ENCODE measurements around the gene DIO3.
"Not testable (repeated sequence)": the region's sequence is repeated elsewhere in the genome, so short reads cannot be mapped to it uniquely, and the experiment has no call there.

Gene DIO3

GRCh38 chr14:101540481-101541462 is 20.5 kb upstream of the DIO3 start:
- in situ Hi-C loops (cut with MboI; ENCODE audit: low sequenced_read_pairs) = no loop called here

GRCh38 chr14:101542391-101542790 is 18.9 kb upstream of the DIO3 start:
- in situ Hi-C loops (cut with MboI; ENCODE audit: low sequenced_read_pairs) = no loop called here

- in situ Hi-C loops (cut with MboI; ENCODE audit: low sequenced_read_pairs) = no loop called here
Observed at GRCh38 chr14:101543814-101544213, 17.5 kb upstream of the DIO3 start.

- in situ Hi-C loops (cut with MboI; ENCODE audit: low sequenced_read_pairs) = no loop called here
Observed at GRCh38 chr14:101544550-101544949, 16.7 kb upstream of the DIO3 start.

GRCh38 chr14:101546706-101547105 is 14.6 kb upstream of the DIO3 start:
- in situ Hi-C loops (cut with MboI; ENCODE audit: low sequenced_read_pairs) = no loop called here

GRCh38 chr14:101547107-101547738 is 14.1 kb upstream of the DIO3 start:
- in situ Hi-C loops (cut with MboI; ENCODE audit: low sequenced_read_pairs) = no loop called here

GRCh38 chr14:101547961-101548669 is 13.2 kb upstream of the DIO3 start:
- in situ Hi-C loops (cut with MboI; ENCODE audit: low sequenced_read_pairs) = no loop called here

DNA sequence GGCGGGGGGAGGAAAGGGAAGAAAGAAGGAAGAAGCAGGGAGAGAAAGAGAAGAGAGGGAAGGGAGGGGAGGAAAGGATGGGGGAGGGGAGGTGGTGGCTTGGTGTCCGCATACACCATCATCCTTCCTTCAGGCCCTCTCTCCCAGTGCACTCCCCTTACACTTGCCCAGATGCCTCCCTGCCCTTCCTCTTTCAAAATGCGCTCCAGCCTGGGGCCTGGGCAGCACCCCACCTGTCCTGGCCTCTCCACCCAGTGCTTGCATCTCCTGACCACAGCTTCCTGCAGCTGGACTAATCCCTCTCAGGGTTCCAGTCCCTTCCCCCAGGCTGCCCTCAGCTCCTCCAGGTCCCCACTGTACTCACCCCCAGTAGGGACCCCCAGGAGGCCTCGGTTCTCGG is 12.6 kb upstream of the DIO3 start:
- in situ Hi-C loops (cut with MboI; ENCODE audit: low sequenced_read_pairs) = no loop called here

GRCh38 chr14:101549154-101549553 is 12.1 kb upstream of the DIO3 start:
- in situ Hi-C loops (cut with MboI; ENCODE audit: low sequenced_read_pairs) = no loop called here

DNA sequence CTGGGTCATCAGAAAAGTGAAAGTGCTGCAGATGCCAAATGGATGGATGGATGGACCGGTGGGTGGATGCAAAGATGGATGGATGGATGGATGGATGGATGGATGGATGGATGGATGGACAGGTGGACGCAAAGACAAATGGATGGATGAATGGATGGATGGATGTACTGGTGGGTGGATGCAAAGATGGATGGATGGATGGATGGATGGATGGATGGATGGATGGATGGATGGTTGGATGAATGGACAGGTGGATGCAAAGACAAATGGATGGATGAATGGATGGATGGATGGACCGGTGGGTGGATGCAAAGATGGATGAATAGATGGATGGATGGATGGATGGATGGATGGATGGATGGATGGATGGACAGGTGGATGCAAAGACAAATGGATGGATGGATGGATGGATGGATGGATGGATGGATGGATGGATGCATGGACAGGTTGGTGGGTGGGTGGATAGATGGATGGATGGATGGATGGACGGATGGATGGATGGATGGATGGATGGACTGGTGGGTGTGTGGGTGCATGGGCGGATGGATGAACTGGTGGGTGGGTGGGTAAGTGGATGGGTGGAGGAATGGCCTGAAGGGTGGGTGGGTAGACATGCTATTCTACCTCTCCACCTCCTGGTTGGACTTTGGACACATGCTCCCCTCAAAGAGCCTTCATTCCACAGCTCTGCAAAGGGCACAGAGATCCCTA is 10.9 kb upstream of the DIO3 start:
- in situ Hi-C loops (cut with MboI; ENCODE audit: low sequenced_read_pairs) = not testable (repeated sequence)

GRCh38 chr14:101551729-101552595 is 9.3 kb upstream of the DIO3 start:
- in situ Hi-C loops (cut with MboI; ENCODE audit: low sequenced_read_pairs) = no loop called here

DNA sequence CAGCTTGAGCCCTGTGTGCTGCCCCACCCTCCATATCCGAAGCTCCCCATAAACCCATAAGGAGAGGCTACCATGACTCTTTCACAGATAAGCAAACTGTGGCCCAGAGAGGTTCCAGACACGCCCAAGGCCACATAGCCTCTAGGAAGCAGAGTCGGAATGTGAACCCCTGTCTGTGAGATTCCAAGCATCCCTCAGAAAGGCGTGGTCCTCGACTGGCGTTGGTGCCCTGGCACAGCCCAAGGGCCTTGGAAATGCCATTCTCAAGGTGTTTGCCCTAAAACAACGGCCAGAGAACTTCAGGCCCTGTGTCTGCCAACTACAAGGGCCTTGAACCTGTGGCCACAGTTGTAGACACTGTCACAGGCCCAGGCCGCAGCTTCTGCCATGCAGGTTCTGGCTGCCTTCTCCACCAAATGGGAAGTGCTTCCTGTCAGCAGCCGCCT is 8.5 kb upstream of the DIO3 start:
- in situ Hi-C loops (cut with MboI; ENCODE audit: low sequenced_read_pairs) = no loop called here

GRCh38 chr14:101553393-101553792 is 7.9 kb upstream of the DIO3 start:
- in situ Hi-C loops (cut with MboI; ENCODE audit: low sequenced_read_pairs) = no loop called here

DNA sequence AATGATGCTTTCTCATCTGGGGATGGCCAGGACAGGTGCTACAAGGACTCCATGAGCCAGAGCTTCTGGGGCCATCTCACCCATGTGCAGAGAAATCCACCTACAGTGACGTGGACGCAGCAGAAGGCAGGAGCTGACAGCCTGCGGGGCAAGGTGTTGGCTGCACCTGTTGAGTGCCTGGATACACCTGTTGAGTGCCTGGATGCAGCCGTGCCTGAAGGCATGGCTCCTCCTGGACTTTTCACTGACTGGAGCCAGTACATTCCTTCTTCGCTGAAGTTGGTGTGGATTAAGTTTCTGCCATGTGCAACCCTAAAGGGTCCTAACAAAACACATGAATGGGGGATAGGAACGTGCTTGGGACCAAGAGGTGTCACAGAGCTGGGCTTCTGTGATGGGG is 7.4 kb upstream of the DIO3 start:
- in situ Hi-C loops (cut with MboI; ENCODE audit: low sequenced_read_pairs) = no loop called here

GRCh38 chr14:101554991-101555668 is 6.2 kb upstream of the DIO3 start:
- in situ Hi-C loops (cut with MboI; ENCODE audit: low sequenced_read_pairs) = no loop called here

- in situ Hi-C loops (cut with MboI; ENCODE audit: low sequenced_read_pairs) = not testable (repeated sequence)
Observed at GRCh38 chr14:101555669-101556043, 5.6 kb upstream of the DIO3 start.

DNA sequence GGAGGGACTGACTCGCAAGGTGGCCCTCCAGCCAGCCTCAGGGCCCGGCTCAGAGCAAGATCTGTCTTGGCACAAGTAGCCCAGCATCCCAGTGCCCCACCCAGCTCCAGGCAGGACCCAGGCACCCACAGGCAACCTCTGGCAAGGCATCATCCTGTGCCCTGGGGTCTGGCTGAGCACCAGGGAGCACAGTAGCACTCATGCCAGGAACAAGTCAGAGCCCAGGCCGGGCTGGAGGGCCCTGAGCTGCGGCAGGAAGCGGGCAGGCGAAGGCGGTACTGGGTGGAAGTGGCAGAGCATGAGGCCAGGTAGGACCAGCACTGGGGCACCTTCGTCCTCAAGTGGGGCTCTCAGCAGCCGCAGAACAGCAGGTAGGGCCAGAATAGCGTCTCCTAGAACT is 5.2 kb upstream of the DIO3 start:
- in situ Hi-C loops (cut with MboI; ENCODE audit: low sequenced_read_pairs) = no loop called here

DNA sequence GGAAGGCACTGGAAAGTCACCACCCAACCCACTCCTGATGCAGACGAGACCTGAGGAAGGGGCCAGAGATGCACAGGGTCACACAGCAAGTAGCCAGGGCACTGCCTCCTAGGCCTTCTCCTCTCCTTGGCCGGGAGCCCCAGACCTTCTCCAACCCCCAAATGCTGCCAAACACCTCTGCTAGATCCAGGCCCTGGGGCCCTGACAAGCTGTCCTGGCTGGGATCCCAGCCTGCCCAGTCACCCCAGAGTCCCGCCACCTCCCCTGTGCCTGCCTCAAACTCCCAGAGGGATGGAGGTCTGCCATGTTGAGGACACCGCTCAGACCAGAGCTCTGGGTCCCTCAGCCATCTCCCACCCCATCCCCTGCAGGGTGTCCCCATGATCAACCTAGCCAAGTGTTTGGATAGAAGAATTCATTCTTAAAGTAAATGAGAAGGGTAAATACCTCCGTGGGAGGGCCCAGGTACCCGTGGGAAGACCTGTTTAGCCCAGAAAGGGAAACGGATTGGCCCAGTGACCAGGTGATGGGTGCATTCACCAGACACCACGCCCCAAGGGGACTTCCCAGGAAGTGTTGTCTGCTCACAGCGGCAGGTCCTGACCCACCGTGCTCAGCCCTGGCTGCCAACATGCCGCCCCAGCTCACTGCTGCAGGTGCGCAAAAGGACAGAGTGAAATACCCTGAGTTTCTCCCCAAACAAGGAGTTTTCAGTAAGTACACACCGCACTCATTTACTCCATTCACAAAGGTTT is 4.6 kb upstream of the DIO3 start:
- in situ Hi-C loops (cut with MboI; ENCODE audit: low sequenced_read_pairs) = no loop called here

DNA sequence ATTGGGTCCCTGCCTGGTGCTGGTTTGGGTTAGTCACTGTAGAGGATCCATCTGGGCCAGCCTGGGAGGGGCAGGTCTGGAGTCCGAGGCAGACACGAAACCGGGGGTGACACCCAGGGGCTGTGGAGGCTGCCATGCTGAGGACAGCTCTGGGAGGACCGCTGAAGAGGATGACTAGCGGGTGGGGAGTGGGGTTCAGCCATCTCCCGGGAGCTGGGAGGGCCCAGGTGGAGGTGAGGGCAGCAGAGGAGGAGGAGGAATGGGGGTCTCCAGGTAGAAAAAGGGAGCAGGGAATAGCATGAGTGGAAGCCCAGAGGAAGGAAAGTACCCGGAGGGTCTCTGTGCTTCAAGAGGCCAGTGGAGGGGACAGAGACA is 4.0 kb upstream of the DIO3 start:
- in situ Hi-C loops (cut with MboI; ENCODE audit: low sequenced_read_pairs) = no loop called here

Measured in HL-60/S4 treated with retinoic acid at 250 ng/mL for 4 days and 3 days (cell line).